ENCODE results near the gene ATG2B. TPM values are rescaled to one million over a fixed set of nuclear protein-coding genes. Genes with fewer than 3 reads are reported as not detected.
A peak's percentile ranks its signal among the peaks of the same experiment; 100 is the strongest.

Gene ATG2B
- total and polyA plus RNA-seq, 5 donors from 2014 or later = 2.0 to 40.0 (median 2.3) TPM

DNA sequence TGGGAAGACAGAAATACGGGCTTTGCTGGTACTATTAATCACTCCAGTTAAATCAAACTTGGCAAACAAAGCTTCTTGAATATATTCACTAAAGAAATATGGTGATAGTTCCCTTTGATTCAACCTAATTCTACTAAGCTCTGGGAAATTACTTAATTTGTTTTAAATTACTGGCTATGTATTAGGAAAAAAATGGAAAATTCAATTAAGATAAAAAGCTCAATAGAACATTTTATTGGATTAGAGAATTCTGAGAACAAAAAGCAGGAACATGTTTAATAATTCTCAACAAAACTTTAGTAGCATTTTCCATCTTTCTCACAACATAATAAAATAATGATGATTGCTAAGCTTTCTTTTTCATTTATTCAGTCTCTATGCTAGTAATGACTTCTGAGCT, 76.9 kb downstream of the ATG2B start:
- H3K36me3 ChIP-seq (ENCODE audit: control insufficient read depth, insufficient read depth, low read length) = peaks cover 74% of the 10 kb centered on the region
- H3K27ac ChIP-seq (ENCODE audit: insufficient read depth, low read length, poor library complexity, severe bottlenecking) = no peak overlapping the region
- H3K27me3 ChIP-seq (ENCODE audit: control insufficient read depth, insufficient read depth, low read length) = no peaks in the 10 kb centered on the region
- DNase-seq (no peak), ATAC-seq (ENCODE audit: low read depth in 2 of 2) (no peak)
- H3K4me1 ChIP-seq (ENCODE audit: control insufficient read depth, insufficient read depth, low read length, poor library complexity, severe bottlenecking) = no peaks in the 10 kb centered on the region
- Mint-ChIP-seq H3K27me3 (no peaks in the 10 kb centered on the region), H3K4me3 (no peak overlapping the region), H3K9me3 (no peaks in the 10 kb centered on the region), H3K36me3 (peaks cover 47% of the 10 kb centered on the region), H3K27ac (no peak overlapping the region), H3K4me1 (peaks cover 0 to 2% (median 0%) of the 10 kb centered on the region in 4 donors)
- no peak overlapping the region for H3K4me3 ChIP-seq (ENCODE audit: low read depth, low read length)
- H3K9me3 ChIP-seq (ENCODE audit: control insufficient read depth in 2 of 2, low read length in 2 of 2) = no peaks in the 10 kb centered on the region

DNA sequence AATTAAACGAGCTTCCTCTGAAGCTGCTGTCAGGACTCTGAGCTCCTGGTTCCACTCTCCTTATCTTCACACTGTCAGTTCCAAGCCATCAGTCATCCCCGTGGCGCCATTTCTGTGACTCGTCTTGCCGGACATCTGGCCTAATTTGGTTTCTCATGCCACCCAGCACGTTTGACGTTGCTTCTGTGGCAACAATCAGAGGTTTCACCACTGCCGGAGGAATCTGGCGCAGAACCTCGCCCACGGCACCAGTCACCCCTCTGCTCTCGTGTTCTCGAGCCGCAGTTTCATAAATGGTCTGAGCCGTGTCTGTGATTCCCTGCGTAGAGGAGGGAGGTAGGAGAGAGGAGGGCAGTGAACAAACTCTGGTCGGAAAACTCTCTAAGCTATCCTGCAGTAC, 77.5 kb downstream of the ATG2B start:
- H3K36me3 ChIP-seq (ENCODE audit: control insufficient read depth, insufficient read depth, low read length) = peaks cover 68% of the 10 kb centered on the region
- H3K27ac Mint-ChIP-seq = no peak overlapping the region
- ATAC-seq (ENCODE audit: low read depth in 2 of 2) (no peak), DNase-seq (no peak)
- peaks cover 46% of the 10 kb centered on the region for H3K36me3 Mint-ChIP-seq
- H3K4me3 ChIP-seq (ENCODE audit: low read depth, low read length) = no peak overlapping the region
- no peak overlapping the region for H3K4me3 Mint-ChIP-seq
- no peaks in the 10 kb centered on the region for H3K4me1 ChIP-seq (ENCODE audit: control insufficient read depth, insufficient read depth, low read length, poor library complexity, severe bottlenecking)
- H3K9me3 Mint-ChIP-seq = no peaks in the 10 kb centered on the region
- H3K4me1 Mint-ChIP-seq = peaks cover 0 to 2% (median 0%) of the 10 kb centered on the region in 4 donors
- H3K27me3 ChIP-seq (ENCODE audit: control insufficient read depth, insufficient read depth, low read length) = no peaks in the 10 kb centered on the region
- H3K9me3 ChIP-seq (ENCODE audit: control insufficient read depth in 2 of 2, low read length in 2 of 2) = no peaks in the 10 kb centered on the region
- H3K27ac ChIP-seq (ENCODE audit: insufficient read depth, low read length, poor library complexity, severe bottlenecking) = no peak overlapping the region
- H3K27me3 Mint-ChIP-seq = no peaks in the 10 kb centered on the region

DNA sequence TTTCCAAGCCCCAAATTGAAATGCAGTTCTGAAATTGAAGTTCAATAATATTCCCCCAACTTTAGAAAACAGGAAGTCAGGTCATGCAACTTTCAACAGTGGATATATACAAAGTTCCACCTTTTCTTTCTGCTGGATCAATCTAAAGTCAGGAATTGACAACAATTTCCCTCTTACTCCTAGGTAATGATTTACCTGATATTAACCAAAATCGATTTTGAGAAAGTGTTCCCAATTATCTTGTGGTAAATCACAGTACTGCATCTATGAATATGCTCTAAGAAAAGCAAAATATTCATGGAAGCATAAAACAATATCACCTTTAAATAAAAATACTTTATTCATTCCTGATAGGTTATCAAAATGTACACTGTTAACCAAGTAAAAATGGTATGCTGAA, 78.7 kb downstream of the ATG2B start:
- H3K9me3 Mint-ChIP-seq = no peaks in the 10 kb centered on the region
- H3K4me3 Mint-ChIP-seq = no peak overlapping the region
- ATAC-seq (ENCODE audit: low read depth in 2 of 2) = no peak
- Histone ChIP-seq H3K36me3 (ENCODE audit: control insufficient read depth, insufficient read depth, low read length) (peaks cover 56% of the 10 kb centered on the region), H3K4me3 (ENCODE audit: low read depth, low read length) (no peak overlapping the region), H3K27me3 (ENCODE audit: control insufficient read depth, insufficient read depth, low read length) (no peaks in the 10 kb centered on the region), H3K27ac (ENCODE audit: insufficient read depth, low read length, poor library complexity, severe bottlenecking) (no peak overlapping the region), H3K4me1 (ENCODE audit: control insufficient read depth, insufficient read depth, low read length, poor library complexity, severe bottlenecking) (no peaks in the 10 kb centered on the region), H3K9me3 (ENCODE audit: control insufficient read depth in 2 of 2, low read length in 2 of 2) (no peaks in the 10 kb centered on the region)
- no peaks in the 10 kb centered on the region for H3K27me3 Mint-ChIP-seq
- DNase-seq = no peak
- H3K36me3 Mint-ChIP-seq = peaks cover 36% of the 10 kb centered on the region
- H3K4me1 Mint-ChIP-seq = peaks cover 0 to 2% (median 0%) of the 10 kb centered on the region in 4 donors
- H3K27ac Mint-ChIP-seq = no peak overlapping the region

DNA sequence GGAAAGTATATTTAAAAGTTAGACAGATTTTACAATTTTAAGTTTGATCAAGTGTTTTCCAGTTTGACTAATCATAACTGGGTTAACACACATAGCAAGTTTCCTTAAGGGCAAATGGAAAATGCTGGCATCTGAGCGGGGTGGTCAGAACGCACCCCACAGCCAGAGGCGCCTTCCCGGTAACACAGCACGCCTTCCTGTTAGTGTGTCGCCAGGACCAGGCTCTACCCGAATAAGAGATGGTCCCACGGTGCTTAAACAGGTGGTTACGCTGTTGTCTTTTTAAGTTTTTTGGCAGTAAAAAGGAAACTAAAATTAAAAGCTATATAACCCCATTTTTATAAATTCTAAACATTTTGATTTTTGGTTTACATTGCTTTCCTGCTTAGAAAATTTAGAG, 79.1 kb downstream of the ATG2B start:
- H3K36me3 Mint-ChIP-seq = peaks cover 36% of the 10 kb centered on the region
- no peak overlapping the region for H3K4me3 Mint-ChIP-seq

DNA sequence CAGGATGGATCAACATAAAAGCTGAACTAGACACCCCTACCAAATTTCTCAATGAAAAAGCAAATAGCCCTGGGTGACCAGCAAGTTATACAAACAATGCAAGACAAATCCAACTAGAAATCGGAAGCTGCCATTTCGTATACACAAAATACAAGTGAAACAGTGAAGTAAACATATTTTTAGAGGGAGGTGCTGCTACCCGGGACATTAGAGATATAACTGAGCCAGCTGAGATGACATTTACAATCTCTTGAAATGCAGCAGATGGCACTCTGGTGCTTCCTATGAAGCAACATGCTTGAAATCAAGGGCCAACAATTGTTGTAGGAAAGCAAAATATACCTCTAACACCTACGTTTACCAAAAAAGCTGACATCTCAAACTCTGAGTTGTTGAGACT, 81.7 kb downstream of the ATG2B start:
- Mint-ChIP-seq H3K9me3 (peaks cover 0 to 13% (median 4%) of the 10 kb centered on the region in 7 donors), H3K4me3 (no peak overlapping the region), H3K27me3 (peaks cover 5% of the 10 kb centered on the region), H3K4me1 (peaks cover 0 to 2% (median 0%) of the 10 kb centered on the region in 4 donors), H3K36me3 (peaks cover 23% of the 10 kb centered on the region), H3K27ac (no peak overlapping the region)
- Histone ChIP-seq H3K4me1 (ENCODE audit: control insufficient read depth, insufficient read depth, low read length, poor library complexity, severe bottlenecking) (no peaks in the 10 kb centered on the region), H3K27ac (ENCODE audit: insufficient read depth, low read length, poor library complexity, severe bottlenecking) (no peak overlapping the region), H3K4me3 (ENCODE audit: low read depth, low read length) (no peak overlapping the region), H3K36me3 (ENCODE audit: control insufficient read depth, insufficient read depth, low read length) (peaks cover 36% of the 10 kb centered on the region), H3K27me3 (ENCODE audit: control insufficient read depth, insufficient read depth, low read length) (no peaks in the 10 kb centered on the region), H3K9me3 (ENCODE audit: control insufficient read depth in 2 of 2, low read length in 2 of 2) (peaks cover 8 to 14% of the 10 kb centered on the region in 2 experiments)
- DNase-seq (no peak), ATAC-seq (ENCODE audit: low read depth in 2 of 2) (no peak)

More for the DNA sequence above, 79.1 kb downstream of the ATG2B start:
- Mint-ChIP-seq H3K9me3 (peaks cover 0 to 2% (median 0%) of the 10 kb centered on the region in 7 donors), H3K27me3 (no peaks in the 10 kb centered on the region), H3K27ac (no peak overlapping the region), H3K4me1 (peaks cover 0 to 2% (median 0%) of the 10 kb centered on the region in 4 donors)
- DNase-seq (no peak), ATAC-seq (ENCODE audit: low read depth in 2 of 2) (no peak)
- H3K4me1 ChIP-seq (ENCODE audit: control insufficient read depth, insufficient read depth, low read length, poor library complexity, severe bottlenecking) = no peaks in the 10 kb centered on the region
- no peaks in the 10 kb centered on the region for H3K9me3 ChIP-seq (ENCODE audit: control insufficient read depth in 2 of 2, low read length in 2 of 2)
- no peak overlapping the region for H3K4me3 ChIP-seq (ENCODE audit: low read depth, low read length)
- no peak overlapping the region for H3K27ac ChIP-seq (ENCODE audit: insufficient read depth, low read length, poor library complexity, severe bottlenecking)
- H3K36me3 ChIP-seq (ENCODE audit: control insufficient read depth, insufficient read depth, low read length) = peaks cover 51% of the 10 kb centered on the region
- H3K27me3 ChIP-seq (ENCODE audit: control insufficient read depth, insufficient read depth, low read length) = no peaks in the 10 kb centered on the region

DNA sequence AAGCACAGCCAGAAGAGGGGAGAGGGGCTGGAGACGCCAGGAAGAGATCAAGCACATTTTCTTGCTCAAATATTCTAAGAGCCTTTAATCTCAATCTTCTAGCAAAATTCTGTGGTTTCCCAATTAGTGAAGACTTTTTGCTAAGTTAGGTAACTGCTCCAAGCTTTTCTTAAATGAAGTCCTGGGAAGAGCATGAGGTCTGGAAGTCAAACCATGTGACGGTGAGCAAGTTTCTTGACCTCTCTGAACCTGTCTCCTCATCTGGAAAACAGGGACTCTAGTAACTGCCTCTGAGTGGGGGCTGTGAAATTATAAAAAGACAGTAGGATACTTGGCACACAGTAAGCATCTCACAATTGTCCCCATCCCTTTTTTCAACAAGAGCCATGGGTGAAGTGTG, 83.0 kb downstream of the ATG2B start:
- no peak overlapping the region for H3K27ac ChIP-seq (ENCODE audit: insufficient read depth, low read length, poor library complexity, severe bottlenecking)
- H3K27me3 Mint-ChIP-seq = peaks cover 5% of the 10 kb centered on the region
- peaks cover 0 to 13% (median 4%) of the 10 kb centered on the region in 7 donors for H3K9me3 Mint-ChIP-seq
- peak overlapping the region in 1 of 3 donors; percentile 29 for H3K27ac Mint-ChIP-seq
- no peaks in the 10 kb centered on the region for H3K27me3 ChIP-seq (ENCODE audit: control insufficient read depth, insufficient read depth, low read length)
- no peak overlapping the region for H3K4me3 Mint-ChIP-seq
- H3K36me3 Mint-ChIP-seq = peaks cover 17% of the 10 kb centered on the region
- no peaks in the 10 kb centered on the region for H3K4me1 ChIP-seq (ENCODE audit: control insufficient read depth, insufficient read depth, low read length, poor library complexity, severe bottlenecking)
- H3K4me3 ChIP-seq (ENCODE audit: low read depth, low read length) = no peak overlapping the region
- H3K36me3 ChIP-seq (ENCODE audit: control insufficient read depth, insufficient read depth, low read length) = peaks cover 28% of the 10 kb centered on the region
- no peak for DNase-seq
- no peak for ATAC-seq (ENCODE audit: low read depth in 2 of 2)
- peaks cover 8 to 14% of the 10 kb centered on the region in 2 experiments for H3K9me3 ChIP-seq (ENCODE audit: control insufficient read depth in 2 of 2, low read length in 2 of 2)
- peaks cover 0 to 2% (median 0%) of the 10 kb centered on the region in 4 donors for H3K4me1 Mint-ChIP-seq

DNA sequence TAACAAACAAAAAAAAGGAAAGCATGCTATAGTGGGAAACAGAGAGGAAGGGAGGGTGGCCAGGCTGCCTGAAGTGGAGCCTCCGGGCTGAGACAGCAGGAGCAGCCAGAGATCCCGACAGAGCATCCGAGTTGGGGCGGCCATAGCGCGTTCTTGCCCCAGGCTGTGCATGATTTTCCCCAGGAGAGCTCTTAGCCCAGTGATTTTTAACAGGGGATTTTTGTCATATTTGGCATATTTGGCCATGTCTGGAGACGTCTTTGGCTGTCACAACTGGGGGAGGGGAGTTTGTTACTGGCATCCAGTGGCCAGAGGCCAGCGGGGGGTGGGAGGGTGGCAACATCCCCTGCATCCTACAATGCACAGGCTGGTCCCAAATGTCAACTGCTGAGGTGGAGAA, 83.6 kb downstream of the ATG2B start:
- no peak for ATAC-seq (ENCODE audit: low read depth in 2 of 2)
- H3K4me3 ChIP-seq (ENCODE audit: low read depth, low read length) = no peak overlapping the region
- DNase-seq = no peak
- peaks cover 5% of the 10 kb centered on the region for H3K27me3 Mint-ChIP-seq
- H3K27ac ChIP-seq (ENCODE audit: insufficient read depth, low read length, poor library complexity, severe bottlenecking) = no peak overlapping the region
- H3K36me3 Mint-ChIP-seq = peaks cover 12% of the 10 kb centered on the region
- peaks cover 23% of the 10 kb centered on the region for H3K36me3 ChIP-seq (ENCODE audit: control insufficient read depth, insufficient read depth, low read length)
- peaks cover 0 to 2% (median 0%) of the 10 kb centered on the region in 4 donors for H3K4me1 Mint-ChIP-seq
- H3K27me3 ChIP-seq (ENCODE audit: control insufficient read depth, insufficient read depth, low read length) = peaks cover under 1% of the 10 kb centered on the region
- H3K4me1 ChIP-seq (ENCODE audit: control insufficient read depth, insufficient read depth, low read length, poor library complexity, severe bottlenecking) = no peaks in the 10 kb centered on the region
- H3K9me3 ChIP-seq (ENCODE audit: control insufficient read depth in 2 of 2, low read length in 2 of 2) = peaks cover 8 to 14% of the 10 kb centered on the region in 2 experiments
- peaks cover 0 to 13% (median 4%) of the 10 kb centered on the region in 7 donors for H3K9me3 Mint-ChIP-seq
- H3K27ac Mint-ChIP-seq = peak overlapping the region in 1 of 3 donors; percentile 29
- no peak overlapping the region for H3K4me3 Mint-ChIP-seq

DNA sequence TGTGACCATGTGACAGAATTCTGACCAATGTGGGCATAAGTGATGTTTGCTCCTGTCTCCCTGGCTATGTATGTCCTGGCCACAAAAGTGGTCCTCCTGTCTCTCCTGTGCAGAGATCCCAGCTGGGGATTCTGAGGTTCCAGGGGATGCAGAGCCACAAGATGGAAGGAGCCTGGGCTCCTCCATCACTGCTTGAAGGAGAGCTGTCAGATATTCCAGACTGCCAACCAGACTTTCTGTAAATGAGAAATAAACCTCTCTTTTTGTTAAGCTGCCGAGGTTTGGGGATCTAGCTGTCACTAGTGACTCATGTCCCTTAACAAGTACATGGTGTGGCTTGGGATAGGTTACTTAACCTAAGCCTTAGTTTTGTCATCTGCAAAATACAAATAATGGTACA, 85.3 kb downstream of the ATG2B start:
- Mint-ChIP-seq H3K9me3 (peaks cover 0 to 14% (median 4%) of the 10 kb centered on the region in 7 donors), H3K27me3 (peaks cover 10% of the 10 kb centered on the region)
- no peak for ATAC-seq (ENCODE audit: low read depth in 2 of 2)

More for the DNA sequence above, 85.3 kb downstream of the ATG2B start:
- no peak overlapping the region for H3K27ac Mint-ChIP-seq
- no peaks in the 10 kb centered on the region for H3K4me1 Mint-ChIP-seq
- DNase-seq = no peak
- no peak overlapping the region for H3K27ac ChIP-seq (ENCODE audit: insufficient read depth, low read length, poor library complexity, severe bottlenecking)
- H3K9me3 ChIP-seq (ENCODE audit: control insufficient read depth in 2 of 2, low read length in 2 of 2) = peaks cover 8 to 14% of the 10 kb centered on the region in 2 experiments
- no peak overlapping the region for H3K4me3 Mint-ChIP-seq
- H3K27me3 ChIP-seq (ENCODE audit: control insufficient read depth, insufficient read depth, low read length) = peaks cover 2% of the 10 kb centered on the region
- H3K36me3 ChIP-seq (ENCODE audit: control insufficient read depth, insufficient read depth, low read length) = peaks cover 7% of the 10 kb centered on the region
- peaks cover 9% of the 10 kb centered on the region for H3K36me3 Mint-ChIP-seq
- no peaks in the 10 kb centered on the region for H3K4me1 ChIP-seq (ENCODE audit: control insufficient read depth, insufficient read depth, low read length, poor library complexity, severe bottlenecking)
- H3K4me3 ChIP-seq (ENCODE audit: low read depth, low read length) = no peak overlapping the region
